ENCODE results near the gene MKRN2. TPM values are rescaled to one million over a fixed set of nuclear protein-coding genes. Genes with fewer than 3 reads are reported as not detected.

MKRN2 gene
- total and polyA plus RNA-seq, 8 donors: 13.3 to 39.1 (median 17.9) TPM

GRCh38 chr3:12557473-12558100 lies 700 bp downstream of the MKRN2 start:
- Histone ChIP-seq H3K4me3 (peak overlapping the region; percentile 62 to 86 (median 81)), H3K27me3 (peaks cover 0 to 26% (median 11%) of the 10 kb centered on the region in 3 donors), H3K4me1 (peaks cover 35 to 69% (median 54%) of the 10 kb centered on the region in 4 donors), H3K9me3 (no peaks in the 10 kb centered on the region), H3K36me3 (no peaks in the 10 kb centered on the region), H3K27ac (peak overlapping the region; percentile 92 to 98 (median 96))
- intact Hi-C loops (cut with DNase I; ENCODE audit: low total_unique reads): no loop called here
- WGBS, 5 donors: 1% methylated on average over 18 of the region's 18 CpGs
- TF ChIP-seq POLR2A (IDR thresholded peaks at IDR 0.05) (no peak), POLR2AphosphoS5 (IDR thresholded peaks at IDR 0.05) (no peak), CTCF (IDR thresholded peaks at IDR 0.05) (no peak), EP300 (IDR thresholded peaks at IDR 0.05) (no peak)
- DNase-seq: peak in 1 of 2 donors; percentile 37

- Histone ChIP-seq H3K4me3 (peak overlapping the region in 2 of 4 donors; percentile 62 to 79), H3K4me1 (peaks cover 35 to 72% (median 57%) of the 10 kb centered on the region in 4 donors), H3K27ac (no peak overlapping the region), H3K9me3 (no peaks in the 10 kb centered on the region), H3K27me3 (peaks cover 0 to 15% (median 6%) of the 10 kb centered on the region in 3 donors), H3K36me3 (no peaks in the 10 kb centered on the region)
- WGBS, 5 donors: 70 to 81% (median 70%) methylated on average over 4 of the region's 4 CpGs
- no peak for TF ChIP-seq POLR2AphosphoS5 (IDR thresholded peaks at IDR 0.05)
- no peak for TF ChIP-seq CTCF (IDR thresholded peaks at IDR 0.05)
- TF ChIP-seq EP300 (IDR thresholded peaks at IDR 0.05): no peak
- no peak for TF ChIP-seq POLR2A (IDR thresholded peaks at IDR 0.05)
- DNase-seq: no peak
- intact Hi-C loops (cut with DNase I; ENCODE audit: low total_unique reads): no loop called here
Measured at GRCh38 chr3:12558706-12559105, 1.8 kb downstream of the MKRN2 start.

GRCh38 chr3:12559520-12559919 lies 2.6 kb downstream of the MKRN2 start:
- Histone ChIP-seq H3K36me3 (no peaks in the 10 kb centered on the region), H3K4me1 (peaks cover 35 to 67% (median 52%) of the 10 kb centered on the region in 4 donors), H3K27ac (no peak overlapping the region), H3K4me3 (no peak overlapping the region), H3K27me3 (peaks cover 0 to 7% (median 0%) of the 10 kb centered on the region in 3 donors), H3K9me3 (no peaks in the 10 kb centered on the region)
- DNase-seq: no peak
- TF ChIP-seq POLR2AphosphoS5 (IDR thresholded peaks at IDR 0.05) (no peak), CTCF (IDR thresholded peaks at IDR 0.05) (no peak), POLR2A (IDR thresholded peaks at IDR 0.05) (no peak), EP300 (IDR thresholded peaks at IDR 0.05) (no peak)
- 69 to 84% (median 76%) methylated on average over 3 of the region's 3 CpGs for WGBS, 5 donors
- intact Hi-C loops (cut with DNase I; ENCODE audit: low total_unique reads): no loop called here

- WGBS, 5 donors: 66 to 72% (median 67%) methylated on average over 5 of the region's 5 CpGs
Measured at GRCh38 chr3:12560505-12561190, 3.8 kb downstream of the MKRN2 start.

More at GRCh38 chr3:12560505-12561190, 3.8 kb downstream of the MKRN2 start:
- H3K9me3 ChIP-seq: peaks cover 0 to under 1% (median under 1%) of the 10 kb centered on the region in 4 donors
- H3K36me3 ChIP-seq: no peaks in the 10 kb centered on the region
- H3K27ac ChIP-seq: no peak overlapping the region
- no peak for DNase-seq
- H3K4me3 ChIP-seq: no peak overlapping the region
- H3K4me1 ChIP-seq: peaks cover 35 to 67% (median 52%) of the 10 kb centered on the region in 4 donors
- intact Hi-C loops (cut with DNase I; ENCODE audit: low total_unique reads): no loop called here
- H3K27me3 ChIP-seq: no peaks in the 10 kb centered on the region
- no peak for TF ChIP-seq POLR2A (IDR thresholded peaks at IDR 0.05)
- no peak for TF ChIP-seq CTCF (IDR thresholded peaks at IDR 0.05)
- no peak for TF ChIP-seq POLR2AphosphoS5 (IDR thresholded peaks at IDR 0.05)
- no peak for TF ChIP-seq EP300 (IDR thresholded peaks at IDR 0.05)
